D721Med (cell line): ENCODE results near the gene NRP2.

Source experiments
- DNase-seq: peaks from one replicate; pipeline ENCODE4 v3.0.0; 2011; ENCODE audit warnings: low spot score; ENCODE audit not compliant: insufficient read length
- FAIRE-seq: peaks from 2 replicates; lab custom pipeline; 2011; peaks lifted over from hg19 to GRCh38; lab: Jason Lieb, UNC
- TF ChIP-seq, protein P1 (sequence below): IDR thresholded peaks from 2 replicates; pipeline ENCODE4 v1.5.1; 2012; ENCODE audit warnings: mild to moderate bottlenecking, control low read depth; ENCODE audit not compliant: insufficient read depth; ENCODE audit errors: missing control alignments

NRP2 gene

GRCh38 chr2:205757271-205757670, 75.0 kb downstream of the NRP2 start:
- no peak for FAIRE-seq
- no peak for DNase-seq
- TF ChIP-seq, protein P1, sequence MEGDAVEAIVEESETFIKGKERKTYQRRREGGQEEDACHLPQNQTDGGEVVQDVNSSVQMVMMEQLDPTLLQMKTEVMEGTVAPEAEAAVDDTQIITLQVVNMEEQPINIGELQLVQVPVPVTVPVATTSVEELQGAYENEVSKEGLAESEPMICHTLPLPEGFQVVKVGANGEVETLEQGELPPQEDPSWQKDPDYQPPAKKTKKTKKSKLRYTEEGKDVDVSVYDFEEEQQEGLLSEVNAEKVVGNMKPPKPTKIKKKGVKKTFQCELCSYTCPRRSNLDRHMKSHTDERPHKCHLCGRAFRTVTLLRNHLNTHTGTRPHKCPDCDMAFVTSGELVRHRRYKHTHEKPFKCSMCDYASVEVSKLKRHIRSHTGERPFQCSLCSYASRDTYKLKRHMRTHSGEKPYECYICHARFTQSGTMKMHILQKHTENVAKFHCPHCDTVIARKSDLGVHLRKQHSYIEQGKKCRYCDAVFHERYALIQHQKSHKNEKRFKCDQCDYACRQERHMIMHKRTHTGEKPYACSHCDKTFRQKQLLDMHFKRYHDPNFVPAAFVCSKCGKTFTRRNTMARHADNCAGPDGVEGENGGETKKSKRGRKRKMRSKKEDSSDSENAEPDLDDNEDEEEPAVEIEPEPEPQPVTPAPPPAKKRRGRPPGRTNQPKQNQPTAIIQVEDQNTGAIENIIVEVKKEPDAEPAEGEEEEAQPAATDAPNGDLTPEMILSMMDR = no peak

- FAIRE-seq (no peak), DNase-seq (no peak)
- TF ChIP-seq, protein P1 = no peak
Measured at GRCh38 chr2:205758051-205758450, 75.8 kb downstream of the NRP2 start.

GRCh38 chr2:205758500-205758899, 76.2 kb downstream of the NRP2 start:
- TF ChIP-seq, protein P1 = no peak
- no peak for DNase-seq
- no peak for FAIRE-seq

- no peak for FAIRE-seq
- TF ChIP-seq, protein P1 = no peak
- no peak for DNase-seq
Measured at GRCh38 chr2:205759257-205759656, 77.0 kb downstream of the NRP2 start.

- FAIRE-seq = no peak
- TF ChIP-seq, protein P1 = no peak
Measured at GRCh38 chr2:205759732-205760131, 77.4 kb downstream of the NRP2 start.

DNA sequence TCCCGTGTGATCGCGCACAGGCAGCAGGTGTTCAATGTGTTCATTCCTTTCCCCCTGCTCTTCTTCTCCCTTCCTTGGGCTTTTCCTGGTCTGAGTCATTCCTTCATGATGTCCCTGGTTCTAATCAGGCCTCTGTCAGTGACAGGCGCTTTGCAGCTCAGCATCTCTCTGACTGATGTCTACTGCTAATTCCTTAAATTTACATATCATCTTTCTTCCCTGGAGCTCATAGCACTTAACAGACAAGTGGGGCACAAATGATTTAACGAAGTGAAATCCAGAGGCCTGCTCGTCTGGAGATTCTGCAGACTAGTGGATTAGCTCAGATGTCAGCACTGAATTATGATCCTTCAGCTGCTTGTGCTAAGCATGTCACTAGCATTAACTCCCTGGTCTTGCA, 77.9 kb downstream of the NRP2 start:
- TF ChIP-seq, protein P1 = no peak
- FAIRE-seq = peak; percentile 35
- DNase-seq = no peak

More at GRCh38 chr2:205759732-205760131, 77.4 kb downstream of the NRP2 start:
- DNase-seq = no peak

DNA sequence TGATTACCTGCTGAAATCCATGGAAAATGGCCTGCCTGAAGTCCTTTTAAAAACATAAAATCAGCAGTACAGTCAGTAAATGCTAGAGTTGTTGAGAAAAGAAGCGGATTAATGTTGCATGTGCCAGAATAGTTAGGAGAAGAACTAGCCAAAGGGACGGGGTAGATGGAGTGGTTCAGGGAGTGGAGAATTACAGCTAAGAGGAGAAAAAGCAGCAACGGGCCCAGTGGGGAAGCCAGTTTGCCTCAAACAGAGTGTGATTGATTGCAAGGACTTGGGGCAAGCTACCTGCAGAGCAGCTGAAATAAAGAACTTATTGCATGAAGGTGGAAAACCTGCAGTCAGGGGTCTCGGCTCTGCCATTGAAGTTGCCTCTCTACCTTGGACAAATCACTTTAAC, 79.1 kb downstream of the NRP2 start:
- TF ChIP-seq, protein P1 = no peak
- no peak for FAIRE-seq
- DNase-seq = no peak
